Measurements from ENCODE around the gene BMP10. TPM values are rescaled to one million over a fixed set of nuclear protein-coding genes. Genes with fewer than 3 reads are reported as not detected.

BMP10 gene
- total RNA-seq, 2 donors from 2014 or later = not detected

GRCh38 chr2:68853035-68853434 is 18.2 kb downstream of the BMP10 start:
- H3K9me3 ChIP-seq = no peaks in the 10 kb centered on the region
- intact Hi-C loops (cut with DNase I) = no loop called here
- no peak overlapping the region for H3K4me3 ChIP-seq
- DNase-seq = no peak
- no peaks in the 10 kb centered on the region for H3K4me1 ChIP-seq
- H3K36me3 ChIP-seq = no peaks in the 10 kb centered on the region
- H3K9ac ChIP-seq (ENCODE audit: low read depth in 2 of 2, low read length in 2 of 2) = no peak overlapping the region
- H3K27ac ChIP-seq = no peak overlapping the region
- no peaks in the 10 kb centered on the region for H3K27me3 ChIP-seq
- TF ChIP-seq, protein P1, sequence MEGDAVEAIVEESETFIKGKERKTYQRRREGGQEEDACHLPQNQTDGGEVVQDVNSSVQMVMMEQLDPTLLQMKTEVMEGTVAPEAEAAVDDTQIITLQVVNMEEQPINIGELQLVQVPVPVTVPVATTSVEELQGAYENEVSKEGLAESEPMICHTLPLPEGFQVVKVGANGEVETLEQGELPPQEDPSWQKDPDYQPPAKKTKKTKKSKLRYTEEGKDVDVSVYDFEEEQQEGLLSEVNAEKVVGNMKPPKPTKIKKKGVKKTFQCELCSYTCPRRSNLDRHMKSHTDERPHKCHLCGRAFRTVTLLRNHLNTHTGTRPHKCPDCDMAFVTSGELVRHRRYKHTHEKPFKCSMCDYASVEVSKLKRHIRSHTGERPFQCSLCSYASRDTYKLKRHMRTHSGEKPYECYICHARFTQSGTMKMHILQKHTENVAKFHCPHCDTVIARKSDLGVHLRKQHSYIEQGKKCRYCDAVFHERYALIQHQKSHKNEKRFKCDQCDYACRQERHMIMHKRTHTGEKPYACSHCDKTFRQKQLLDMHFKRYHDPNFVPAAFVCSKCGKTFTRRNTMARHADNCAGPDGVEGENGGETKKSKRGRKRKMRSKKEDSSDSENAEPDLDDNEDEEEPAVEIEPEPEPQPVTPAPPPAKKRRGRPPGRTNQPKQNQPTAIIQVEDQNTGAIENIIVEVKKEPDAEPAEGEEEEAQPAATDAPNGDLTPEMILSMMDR (IDR thresholded peaks at IDR 0.05) = no peak

- Histone ChIP-seq H3K9me3 (no peaks in the 10 kb centered on the region), H3K4me1 (no peaks in the 10 kb centered on the region), H3K4me3 (no peak overlapping the region), H3K9ac (ENCODE audit: low read depth in 2 of 2, low read length in 2 of 2) (no peak overlapping the region), H3K27ac (no peak overlapping the region), H3K36me3 (no peaks in the 10 kb centered on the region), H3K27me3 (no peaks in the 10 kb centered on the region)
- TF ChIP-seq, protein P1 (IDR thresholded peaks at IDR 0.05) = no peak
- intact Hi-C loops (cut with DNase I) = no loop called here
- DNase-seq = no peak
These were observed 20.7 kb downstream of the BMP10 start for GRCh38 chr2:68850524-68850923.

- DNase-seq = no peak
- H3K4me3 ChIP-seq = no peak overlapping the region
- H3K36me3 ChIP-seq = no peaks in the 10 kb centered on the region
- no peak overlapping the region for H3K27ac ChIP-seq
- no peaks in the 10 kb centered on the region for H3K9me3 ChIP-seq
- H3K27me3 ChIP-seq = no peaks in the 10 kb centered on the region
- no peaks in the 10 kb centered on the region for H3K4me1 ChIP-seq
- no peak overlapping the region for H3K9ac ChIP-seq (ENCODE audit: low read depth in 2 of 2, low read length in 2 of 2)
- TF ChIP-seq, protein P1 (IDR thresholded peaks at IDR 0.05) = no peak
- intact Hi-C loops (cut with DNase I) = no loop called here
These were observed 21.6 kb downstream of the BMP10 start for GRCh38 chr2:68849579-68850030.

GRCh38 chr2:68847751-68848150 is 23.4 kb downstream of the BMP10 start:
- H3K4me3 ChIP-seq = no peak overlapping the region
- H3K9ac ChIP-seq (ENCODE audit: low read depth in 2 of 2, low read length in 2 of 2) = no peak overlapping the region
- H3K36me3 ChIP-seq = no peaks in the 10 kb centered on the region
- TF ChIP-seq, protein P1 (IDR thresholded peaks at IDR 0.05) = no peak
- no peak overlapping the region for H3K27ac ChIP-seq
- intact Hi-C loops (cut with DNase I) = no loop called here
- H3K4me1 ChIP-seq = no peaks in the 10 kb centered on the region
- DNase-seq = no peak
- no peaks in the 10 kb centered on the region for H3K27me3 ChIP-seq
- H3K9me3 ChIP-seq = no peaks in the 10 kb centered on the region

GRCh38 chr2:68846091-68846490 is 25.1 kb downstream of the BMP10 start:
- H3K9ac ChIP-seq (ENCODE audit: low read depth in 2 of 2, low read length in 2 of 2) = no peak overlapping the region
- no peak overlapping the region for H3K27ac ChIP-seq
- intact Hi-C loops (cut with DNase I) = no loop called here
- no peaks in the 10 kb centered on the region for H3K4me1 ChIP-seq
- TF ChIP-seq, protein P1 (IDR thresholded peaks at IDR 0.05) = no peak
- no peaks in the 10 kb centered on the region for H3K36me3 ChIP-seq
- no peaks in the 10 kb centered on the region for H3K9me3 ChIP-seq
- H3K4me3 ChIP-seq = no peak overlapping the region
- H3K27me3 ChIP-seq = no peaks in the 10 kb centered on the region
- DNase-seq = no peak

DNA sequence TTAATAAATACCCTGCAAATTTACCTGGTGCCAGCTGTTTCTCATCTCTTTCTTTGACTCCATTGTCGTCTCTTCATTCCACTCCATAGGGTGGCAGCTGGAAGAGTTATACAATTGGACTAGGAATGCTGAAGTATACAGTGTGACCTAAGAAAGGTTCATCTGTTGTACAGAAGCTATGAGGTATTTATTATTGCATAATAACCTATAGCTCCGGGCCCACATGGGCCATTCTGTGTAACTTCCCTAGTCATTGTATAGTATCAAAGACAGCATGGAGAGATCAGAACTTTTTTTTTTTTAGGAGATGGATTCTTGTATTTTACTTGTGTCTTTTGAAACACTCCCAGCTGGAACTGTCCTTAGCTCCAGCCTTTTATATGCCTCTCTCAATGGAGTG is 26.2 kb downstream of the BMP10 start:
- Histone ChIP-seq H3K4me1 (no peaks in the 10 kb centered on the region), H3K36me3 (no peaks in the 10 kb centered on the region), H3K27me3 (no peaks in the 10 kb centered on the region), H3K9ac (ENCODE audit: low read depth in 2 of 2, low read length in 2 of 2) (no peak overlapping the region), H3K27ac (no peak overlapping the region), H3K4me3 (no peak overlapping the region), H3K9me3 (no peaks in the 10 kb centered on the region)
- TF ChIP-seq, protein P1 (IDR thresholded peaks at IDR 0.05) = no peak
- DNase-seq = no peak
- intact Hi-C loops (cut with DNase I) = no loop called here
